GM10266 (cell line): ENCODE data around the gene CLUH.

Experiments used
- DNase-seq: peaks from one replicate; pipeline ENCODE4 v3.0.0; 2012; ENCODE audit errors: extremely low spot score
- CTCF ChIP-seq: IDR thresholded peaks from 2 replicates; pipeline ENCODE4 v1.5.1; 2012; ENCODE audit warnings: mild to moderate bottlenecking, low read depth; ENCODE audit not compliant: control insufficient read depth, insufficient read depth; ENCODE audit errors: missing control alignments

CLUH gene

GRCh38 chr17:2709183-2709661 lies 2.3 kb downstream of the CLUH start:
- no peak for TF ChIP-seq CTCF
- no peak for DNase-seq

- DNase-seq = no peak
- TF ChIP-seq CTCF = no peak
Observed at GRCh38 chr17:2708585-2709182, 2.9 kb downstream of the CLUH start.

GRCh38 chr17:2707721-2708584 lies 3.6 kb downstream of the CLUH start:
- DNase-seq = no peak
- peak; percentile 54 for TF ChIP-seq CTCF

GRCh38 chr17:2706911-2707510 lies 4.6 kb downstream of the CLUH start:
- no peak for DNase-seq
- no peak for TF ChIP-seq CTCF

GRCh38 chr17:2705888-2706795 lies 5.4 kb downstream of the CLUH start:
- no peak for DNase-seq
- TF ChIP-seq CTCF = no peak

GRCh38 chr17:2705263-2705662 lies 6.3 kb downstream of the CLUH start:
- no peak for TF ChIP-seq CTCF
- peak; percentile 20 for DNase-seq
